Posterior cingulate gyrus (tissue), 11 donors: ENCODE results near the gene LPCAT1.

Experiments
- DNase-seq, 10 donors: peaks; one replicate each; pipeline versions ENCODE4 v3.0.0 to v3.0.0-alpha.2; 2020 to 2021; ENCODE audit warnings: mixed read lengths in 3 of 10
- intact Hi-C: fragments of 100-400 bp; cut with DNase I; formaldehyde crosslinking; loops from one replicate; pipeline ENCODE4 v1.15.1; 2023

LPCAT1 gene

GRCh38 chr5:1555011-1555807 lies 31.4 kb upstream of the LPCAT1 start:
- peak in 3 of 10 donors; percentile 59 to 75 (median 68) for DNase-seq

GRCh38 chr5:1554410-1554967 lies 30.7 kb upstream of the LPCAT1 start:
- intact Hi-C loops: no loop called here
- DNase-seq: peak in 3 of 10 donors; percentile 63 to 69 (median 69)

More at GRCh38 chr5:1555011-1555807, 31.4 kb upstream of the LPCAT1 start:
- intact Hi-C loops: no loop called here

DNA sequence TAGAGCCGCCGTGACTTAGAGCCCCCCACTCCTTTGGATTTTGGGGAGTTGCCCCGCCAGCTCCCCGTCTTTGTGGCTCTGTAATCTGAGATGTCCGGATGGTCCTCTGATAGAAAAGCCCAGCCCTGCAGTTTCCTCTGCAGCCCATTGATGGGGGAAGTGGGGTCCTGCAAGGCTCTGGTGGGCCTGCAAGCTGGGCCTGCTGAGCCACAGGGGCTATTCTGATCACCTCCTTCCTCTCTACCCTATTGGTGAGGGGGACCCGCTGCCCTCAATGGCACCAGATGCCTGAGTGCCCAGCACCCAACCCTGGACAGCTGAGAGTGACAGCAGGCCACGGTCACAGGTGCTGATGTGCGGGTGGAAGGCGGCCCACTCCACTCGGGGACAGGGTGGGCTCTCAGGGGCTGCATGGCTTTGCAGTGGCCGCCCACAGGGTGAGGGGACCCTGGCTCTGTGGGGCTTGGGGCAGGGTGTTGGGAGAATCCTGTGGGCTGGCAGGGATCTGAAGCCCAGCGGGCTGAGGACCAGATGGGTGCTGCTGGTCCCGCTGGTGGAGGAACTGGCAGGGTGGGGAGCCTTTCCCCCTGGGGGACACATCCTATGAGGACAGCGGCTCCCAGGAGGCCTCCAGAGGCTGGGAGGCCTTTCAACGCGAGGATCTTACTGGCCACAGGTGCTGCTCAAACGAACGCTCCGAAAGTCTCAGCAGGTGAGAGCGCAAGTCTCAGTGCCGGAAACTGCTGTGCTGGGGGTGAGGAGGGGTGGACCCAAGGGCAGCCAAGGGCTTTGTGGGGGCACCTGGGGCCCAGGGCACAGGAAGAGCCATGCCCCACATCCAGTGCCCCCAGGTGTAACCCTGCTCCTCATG lies 30.0 kb upstream of the LPCAT1 start:
- intact Hi-C loops: no loop called here
- DNase-seq: peak in 3 of 10 donors; percentile 52 to 80 (median 75)

DNA sequence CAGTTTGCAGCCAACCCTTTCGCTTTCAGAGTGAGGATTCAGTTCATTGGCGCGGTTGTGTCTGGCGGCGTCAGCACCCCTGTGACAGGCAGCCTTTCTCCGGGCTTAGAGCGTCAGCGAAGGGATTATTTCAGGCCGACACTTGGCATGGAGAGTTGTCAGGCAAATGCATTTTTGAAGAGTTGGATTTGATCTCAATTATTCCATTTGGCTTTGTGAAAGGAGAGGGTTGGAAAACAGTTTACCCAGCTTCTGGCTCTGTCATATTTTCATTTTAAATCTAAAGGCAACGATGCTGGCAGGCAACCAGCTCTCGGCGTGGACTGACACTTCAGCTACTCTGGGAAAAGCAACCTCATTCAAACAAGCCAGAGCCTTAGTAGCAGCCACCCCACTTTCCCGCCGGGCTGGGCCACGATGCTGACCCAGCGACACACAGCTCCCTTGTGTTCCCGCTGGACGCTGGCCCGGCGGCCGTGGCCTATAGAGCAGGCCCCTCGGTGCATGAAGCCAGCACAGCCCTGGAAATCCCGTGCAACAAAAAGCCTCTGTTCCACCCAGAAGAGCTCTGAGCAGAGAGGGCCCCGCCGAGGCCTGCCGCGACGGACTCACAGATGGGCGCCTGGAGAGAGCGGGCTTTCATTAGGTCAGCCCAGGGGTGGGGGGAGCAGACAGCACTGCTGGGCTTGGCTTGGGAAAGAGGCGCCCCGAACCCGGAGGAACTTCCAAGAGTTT lies 28.9 kb upstream of the LPCAT1 start:
- DNase-seq: peak; percentile 87 to 99 (median 92)
- intact Hi-C loops: no loop called here

DNA sequence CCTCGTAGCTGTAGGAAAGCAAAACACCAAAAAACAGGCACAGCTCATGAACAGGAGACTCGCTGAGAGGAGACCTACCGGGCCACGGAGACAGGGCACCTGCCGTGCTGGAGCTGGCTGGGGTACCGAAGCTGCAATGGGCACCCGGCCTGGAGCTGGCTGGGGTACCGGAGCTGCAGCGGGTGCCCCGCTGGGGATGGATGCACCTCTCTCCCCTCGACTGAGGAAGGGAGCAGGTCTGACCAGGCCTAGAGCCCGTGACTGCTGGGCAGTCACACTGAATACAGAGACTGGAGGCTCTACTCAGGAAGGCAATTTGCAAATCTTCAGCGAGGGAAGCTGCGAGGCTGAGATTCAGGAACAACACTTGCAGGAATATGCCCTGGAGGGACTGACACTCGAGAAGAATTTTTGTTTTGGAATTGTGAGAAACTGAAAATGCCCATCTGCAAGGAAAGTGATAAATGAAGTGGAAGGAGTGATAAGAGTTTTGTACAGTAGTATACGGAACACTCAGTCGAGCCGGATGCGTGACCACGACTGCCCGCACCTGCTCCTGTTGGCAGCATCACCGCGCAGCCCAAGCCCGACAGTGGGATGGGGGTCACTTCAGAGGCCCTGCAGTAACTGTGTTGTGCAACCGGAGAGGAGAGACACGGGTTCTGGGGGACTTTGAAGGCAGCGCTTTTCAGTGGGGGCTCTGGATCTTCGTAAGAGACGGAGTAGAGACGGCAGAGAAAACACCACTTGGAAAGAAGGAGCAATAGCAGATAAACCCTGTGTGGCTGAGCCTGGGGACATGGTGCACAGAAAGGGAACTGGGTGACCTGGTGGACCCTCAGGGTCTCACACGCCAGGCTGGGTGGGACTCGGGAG lies 27.9 kb upstream of the LPCAT1 start:
- intact Hi-C loops: no loop called here
- peak in 2 of 10 donors; percentile 60 to 79 for DNase-seq

DNA sequence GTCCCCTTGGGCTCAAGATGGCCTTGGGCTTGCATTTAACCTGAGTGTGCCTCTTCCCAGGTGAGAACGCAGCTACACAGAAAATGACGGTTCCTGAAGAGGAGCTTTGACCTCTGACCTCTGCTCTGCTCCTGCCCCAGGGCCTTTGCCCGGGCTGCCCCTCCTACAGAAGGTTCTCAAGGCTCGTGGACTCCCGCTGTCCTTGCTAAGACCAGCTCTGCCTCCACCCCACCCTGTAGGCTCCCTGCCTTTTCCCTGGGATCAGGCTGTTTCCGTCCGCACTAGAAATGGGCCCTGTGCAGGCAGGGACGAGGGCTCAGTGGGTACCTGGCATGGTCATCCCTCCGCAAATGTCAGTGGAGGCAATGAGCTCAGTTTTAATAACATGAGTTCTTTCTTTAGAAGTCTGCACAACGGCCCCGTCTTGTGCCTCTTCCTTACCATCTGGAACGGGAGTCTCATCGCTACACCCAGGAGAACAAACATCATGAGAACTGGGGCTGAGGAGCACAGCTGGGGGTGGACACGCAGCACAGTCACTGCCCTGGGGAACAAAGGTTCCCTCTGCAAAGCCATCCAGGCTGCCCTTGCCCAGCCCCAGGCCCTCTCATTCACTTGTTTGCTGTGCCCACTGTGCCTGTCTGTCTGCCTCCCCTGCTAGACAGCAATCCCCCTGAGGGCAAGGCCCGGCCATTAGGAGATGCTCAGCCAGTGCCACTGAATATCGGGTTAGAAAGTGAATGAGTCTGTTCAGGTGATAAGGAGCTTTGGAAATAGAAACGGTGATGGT lies 26.7 kb upstream of the LPCAT1 start:
- intact Hi-C loops: no loop called here
- DNase-seq: peak in 2 of 10 donors; percentile 62 to 65

GRCh38 chr5:1549475-1550030 lies 25.8 kb upstream of the LPCAT1 start:
- intact Hi-C loops: no loop called here
- peak in 2 of 10 donors; percentile 50 to 57 for DNase-seq

GRCh38 chr5:1548702-1549474 lies 25.1 kb upstream of the LPCAT1 start:
- peak in 2 of 10 donors; percentile 67 to 73 for DNase-seq

DNA sequence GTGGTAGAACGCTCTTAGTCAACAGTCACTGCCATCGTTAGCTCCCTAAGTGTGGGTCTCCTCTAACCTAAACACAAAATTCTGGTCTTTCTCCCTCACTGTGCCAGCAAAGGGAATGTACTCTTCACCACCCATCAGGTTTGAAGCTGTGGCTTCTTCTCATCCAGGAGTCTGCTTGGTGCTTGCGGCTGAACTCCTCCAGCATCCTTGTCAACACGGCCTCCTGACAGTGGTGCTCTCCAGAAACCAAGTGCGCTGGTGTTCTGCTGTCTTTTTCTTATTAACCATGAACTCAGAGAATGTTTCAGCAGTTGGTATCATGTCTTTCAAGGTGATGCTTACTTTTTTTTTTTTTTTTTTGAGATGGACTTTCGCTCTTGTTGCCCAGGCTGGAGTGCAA lies 23.9 kb upstream of the LPCAT1 start:
- intact Hi-C loops: no loop called here
- DNase-seq: no peak

More at GRCh38 chr5:1548702-1549474, 25.1 kb upstream of the LPCAT1 start:
- intact Hi-C loops: no loop called here

DNA sequence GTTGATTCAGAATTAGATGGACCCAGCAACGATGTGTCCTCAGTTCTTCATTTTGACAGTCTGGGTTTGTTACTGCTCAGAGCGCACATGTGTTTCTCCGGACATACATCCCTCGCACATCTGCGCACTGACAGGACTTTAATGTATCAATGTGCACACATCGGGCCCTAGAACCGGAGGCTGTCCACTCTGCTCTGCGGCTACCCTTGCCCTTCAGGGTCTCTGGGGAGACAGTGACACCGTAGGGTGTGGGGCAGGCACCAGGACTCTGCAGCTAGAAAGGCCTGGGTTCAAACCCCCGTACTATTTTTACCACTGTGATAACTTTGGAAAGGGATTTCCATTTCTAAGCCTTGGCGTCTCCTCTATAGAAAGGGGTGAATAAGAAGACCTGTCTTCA lies 23.5 kb upstream of the LPCAT1 start:
- no peak for DNase-seq
- intact Hi-C loops: no loop called here

DNA sequence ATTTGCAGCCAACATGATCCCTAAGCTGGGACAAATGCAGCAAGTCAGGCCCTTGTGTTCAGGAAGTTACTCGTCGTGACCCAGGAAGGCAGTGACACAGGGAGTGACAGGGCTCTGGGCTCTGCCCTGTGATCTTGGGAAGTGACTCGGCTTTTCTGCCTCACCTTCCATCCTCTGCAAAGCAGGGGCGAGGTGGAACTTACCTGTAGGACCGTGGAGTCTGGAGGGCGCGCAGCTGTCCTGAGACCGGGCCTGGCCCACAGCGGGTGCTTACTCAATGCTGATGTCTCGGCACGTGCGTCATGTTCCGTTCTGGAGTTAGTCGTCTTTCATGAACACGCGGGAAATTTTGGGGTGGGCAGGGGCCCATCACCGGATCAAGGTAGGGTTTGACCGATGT lies 22.8 kb upstream of the LPCAT1 start:
- DNase-seq: peak in 3 of 10 donors; percentile 61 to 84 (median 76)
- intact Hi-C loops: no loop called here

DNA sequence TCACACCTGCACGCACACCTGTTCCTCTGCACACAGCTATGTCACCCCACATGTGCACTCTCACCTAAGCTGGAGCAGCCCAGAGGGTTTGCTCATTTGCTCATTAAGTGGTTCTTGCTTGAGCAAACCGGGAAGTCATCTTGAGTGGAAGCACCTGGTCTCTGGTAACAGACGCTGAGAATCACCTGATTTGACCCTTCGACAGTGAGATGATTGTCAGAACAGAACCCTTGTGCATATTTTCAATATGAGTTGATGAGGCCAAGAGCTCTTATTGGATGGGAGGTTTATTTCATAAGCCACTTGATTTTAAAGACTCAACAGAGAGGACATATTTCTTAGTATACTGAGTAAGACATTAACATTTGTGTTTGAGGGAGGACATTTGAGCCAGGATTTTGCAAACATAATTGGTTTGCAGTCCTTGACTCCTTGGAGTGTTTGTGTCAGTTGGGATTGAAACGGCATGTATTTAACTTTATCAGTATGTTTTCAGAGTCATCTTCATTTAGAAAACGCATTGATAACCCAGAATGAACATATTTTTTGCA lies 22.1 kb upstream of the LPCAT1 start:
- no peak for DNase-seq
- intact Hi-C loops: no loop called here

DNA sequence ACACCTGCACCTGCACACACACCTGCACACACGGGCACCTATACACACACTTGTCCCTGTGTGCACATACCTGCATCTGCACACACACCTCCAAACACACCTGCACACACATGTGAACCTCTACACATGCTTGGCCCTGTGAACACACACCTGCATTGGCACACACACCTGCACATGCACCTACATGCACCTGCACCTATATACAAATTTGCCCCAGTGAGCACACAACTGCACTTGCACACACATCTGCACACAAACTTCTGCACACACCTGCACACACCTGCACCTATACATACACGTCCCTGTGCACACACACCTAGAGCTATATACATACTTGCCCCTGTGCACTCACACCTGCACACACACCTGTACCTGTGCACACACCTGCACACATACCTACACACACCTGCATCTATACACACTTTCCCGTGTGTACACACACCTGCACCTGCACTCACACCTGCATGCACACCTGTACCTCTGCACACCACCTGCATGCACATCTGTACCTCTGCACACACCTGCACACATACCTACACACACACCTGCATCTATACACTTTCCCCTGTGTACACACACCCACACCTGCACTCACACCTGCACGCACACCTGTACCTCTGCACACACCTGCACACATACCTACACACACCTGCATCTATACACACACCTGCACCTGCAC lies 21.5 kb upstream of the LPCAT1 start:
- DNase-seq: peak in 1 of 10 donors; percentile 55

GRCh38 chr5:1544294-1544961 lies 20.7 kb upstream of the LPCAT1 start:
- DNase-seq: peak in 1 of 10 donors; percentile 67
- intact Hi-C loops: no loop called here

More for the DNA sequence above, 21.5 kb upstream of the LPCAT1 start:
- intact Hi-C loops: no loop called here

- DNase-seq: peak in 2 of 10 donors; percentile 45 to 67
- intact Hi-C loops: no loop called here
Observed at GRCh38 chr5:1543398-1544293, 19.9 kb upstream of the LPCAT1 start.
